ENCODE measurements around the gene IKZF3. TPM values are rescaled to one million over a fixed set of nuclear protein-coding genes. Genes with fewer than 3 reads are reported as not detected.

Gene IKZF3
- total RNA-seq, 2 donors from 2014 or later: 0.37 to 0.51 TPM

GRCh38 chr17:39826334-39826733, 37.8 kb downstream of the IKZF3 start:
- no peak for DNase-seq (ENCODE audit: low spot score)

GRCh38 chr17:39823407-39824054, 40.6 kb downstream of the IKZF3 start:
- Histone ChIP-seq H3K27me3 (no peaks in the 10 kb centered on the region), H3K36me3 (no peaks in the 10 kb centered on the region), H3K9me3 (peaks cover 0 to 17% of the 10 kb centered on the region in 2 donors), H3K27ac (no peak overlapping the region), H3K4me1 (no peaks in the 10 kb centered on the region), H3K4me3 (no peak overlapping the region)
- TF ChIP-seq, protein P1, sequence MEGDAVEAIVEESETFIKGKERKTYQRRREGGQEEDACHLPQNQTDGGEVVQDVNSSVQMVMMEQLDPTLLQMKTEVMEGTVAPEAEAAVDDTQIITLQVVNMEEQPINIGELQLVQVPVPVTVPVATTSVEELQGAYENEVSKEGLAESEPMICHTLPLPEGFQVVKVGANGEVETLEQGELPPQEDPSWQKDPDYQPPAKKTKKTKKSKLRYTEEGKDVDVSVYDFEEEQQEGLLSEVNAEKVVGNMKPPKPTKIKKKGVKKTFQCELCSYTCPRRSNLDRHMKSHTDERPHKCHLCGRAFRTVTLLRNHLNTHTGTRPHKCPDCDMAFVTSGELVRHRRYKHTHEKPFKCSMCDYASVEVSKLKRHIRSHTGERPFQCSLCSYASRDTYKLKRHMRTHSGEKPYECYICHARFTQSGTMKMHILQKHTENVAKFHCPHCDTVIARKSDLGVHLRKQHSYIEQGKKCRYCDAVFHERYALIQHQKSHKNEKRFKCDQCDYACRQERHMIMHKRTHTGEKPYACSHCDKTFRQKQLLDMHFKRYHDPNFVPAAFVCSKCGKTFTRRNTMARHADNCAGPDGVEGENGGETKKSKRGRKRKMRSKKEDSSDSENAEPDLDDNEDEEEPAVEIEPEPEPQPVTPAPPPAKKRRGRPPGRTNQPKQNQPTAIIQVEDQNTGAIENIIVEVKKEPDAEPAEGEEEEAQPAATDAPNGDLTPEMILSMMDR (IDR thresholded peaks at IDR 0.05): no peak
- DNase-seq (ENCODE audit: low spot score): no peak

More at GRCh38 chr17:39826334-39826733, 37.8 kb downstream of the IKZF3 start:
- Histone ChIP-seq H3K4me3 (no peak overlapping the region), H3K27me3 (no peaks in the 10 kb centered on the region), H3K4me1 (no peaks in the 10 kb centered on the region), H3K9me3 (peaks cover 0 to 17% of the 10 kb centered on the region in 2 donors), H3K27ac (no peak overlapping the region), H3K36me3 (no peaks in the 10 kb centered on the region)
- TF ChIP-seq, protein P1 (IDR thresholded peaks at IDR 0.05): no peak

GRCh38 chr17:39822051-39822451, 42.1 kb downstream of the IKZF3 start:
- H3K4me3 ChIP-seq: no peak overlapping the region
- peaks cover 0 to 17% of the 10 kb centered on the region in 2 donors for H3K9me3 ChIP-seq
- H3K4me1 ChIP-seq: no peaks in the 10 kb centered on the region
- TF ChIP-seq, protein P1 (IDR thresholded peaks at IDR 0.05): no peak
- H3K27me3 ChIP-seq: no peaks in the 10 kb centered on the region
- no peak for DNase-seq (ENCODE audit: low spot score)
- no peaks in the 10 kb centered on the region for H3K36me3 ChIP-seq
- H3K27ac ChIP-seq: no peak overlapping the region

DNA sequence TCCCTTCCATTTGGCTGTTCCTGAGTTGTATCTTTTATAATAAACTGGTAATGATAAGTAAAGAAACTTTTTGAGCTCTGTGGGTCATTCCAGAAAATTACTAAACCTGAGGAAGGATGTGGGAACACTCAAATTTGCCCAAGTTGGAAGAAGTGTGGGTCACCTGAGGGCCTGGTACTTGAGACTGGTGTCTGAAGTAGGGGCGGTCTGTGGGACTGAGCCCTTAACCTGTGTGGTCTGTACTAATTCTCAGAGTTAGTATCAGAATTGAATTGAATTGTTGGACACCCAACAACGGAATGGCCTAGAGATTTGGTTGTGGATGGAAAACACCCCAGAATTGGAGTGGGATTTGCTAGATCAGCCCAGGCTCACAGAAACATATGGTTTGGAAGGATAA, 43.1 kb downstream of the IKZF3 start:
- Histone ChIP-seq H3K36me3 (no peaks in the 10 kb centered on the region), H3K4me1 (no peaks in the 10 kb centered on the region), H3K9me3 (peaks cover 0 to 17% of the 10 kb centered on the region in 2 donors), H3K4me3 (no peak overlapping the region), H3K27ac (no peak overlapping the region), H3K27me3 (no peaks in the 10 kb centered on the region)
- TF ChIP-seq, protein P1 (IDR thresholded peaks at IDR 0.05): no peak
- no peak for DNase-seq (ENCODE audit: low spot score)

DNA sequence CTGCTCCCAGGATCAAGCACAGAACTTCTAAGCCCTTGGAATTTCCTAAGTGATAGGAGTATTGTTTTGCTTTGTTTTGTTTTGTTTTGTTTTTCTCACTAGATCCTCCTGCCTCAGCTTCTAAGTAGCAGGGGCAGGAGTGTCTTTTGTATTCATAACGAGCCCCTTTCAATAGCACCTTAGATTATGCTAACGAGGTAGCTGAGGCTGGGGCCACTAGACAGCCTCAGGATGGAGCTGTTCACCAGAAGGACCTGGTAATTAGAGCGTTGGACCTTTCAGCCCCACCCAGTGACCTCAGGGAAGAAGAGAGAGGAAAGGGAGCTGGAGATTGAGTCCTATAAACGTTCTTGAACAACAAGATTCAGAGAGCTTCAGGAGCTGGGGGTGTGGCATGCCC, 43.6 kb downstream of the IKZF3 start:
- TF ChIP-seq, protein P1 (IDR thresholded peaks at IDR 0.05): no peak
- Histone ChIP-seq H3K27me3 (no peaks in the 10 kb centered on the region), H3K27ac (no peak overlapping the region), H3K4me3 (no peak overlapping the region), H3K4me1 (no peaks in the 10 kb centered on the region), H3K9me3 (peaks cover 0 to 17% of the 10 kb centered on the region in 2 donors), H3K36me3 (no peaks in the 10 kb centered on the region)
- no peak for DNase-seq (ENCODE audit: low spot score)

All from right atrium auricular region (tissue), 2 donors.